ENCODE data around the gene B3GNT7.

The B3GNT7 gene

GRCh38 chr2:231410293-231411004, 14.9 kb downstream of the B3GNT7 start:
- Histone ChIP-seq H3K9me2 (replicated peaks; ENCODE audit: insufficient read depth, low read length) (no peaks in the 10 kb centered on the region), H3K4me3 (ENCODE audit: insufficient read depth, low read length, poor library complexity, severe bottlenecking) (no peak overlapping the region), H3F3A (ENCODE audit: insufficient read depth) (peaks cover 13% of the 10 kb centered on the region; the same call in 1 of the 2 replicates), H3K4me2 (ENCODE audit: low read depth, low read length, poor library complexity, severe bottlenecking) (no peak overlapping the region), H3K27ac (ENCODE audit: low read depth, low read length) (no peak overlapping the region), H2AFZ (ENCODE audit: low read depth, low read length, severe bottlenecking) (no peak overlapping the region), H3K9me3 (ENCODE audit: insufficient read depth, low read length) (peaks cover 4% of the 10 kb centered on the region; the same call in 1 of the 2 replicates), H3K36me3 (ENCODE audit: low read length) (no peaks in the 10 kb centered on the region; the same call in 1 of the 2 replicates), H3K9ac (ENCODE audit: low read length) (no peak overlapping the region), H4K20me1 (ENCODE audit: low read depth, low read length) (no peaks in the 10 kb centered on the region), H3K27me3 (ENCODE audit: low read length) (no peaks in the 10 kb centered on the region), H3K79me2 (ENCODE audit: insufficient read depth, low read length) (no peaks in the 10 kb centered on the region)
- no peak for TF ChIP-seq EZH2phosphoT487 (conservative IDR thresholded peaks at IDR 0.05; ENCODE audit: low read length)
- peak; percentile 21 for TF ChIP-seq CTCF (IDR thresholded peaks at IDR 0.05; ENCODE audit: insufficient read depth, low read length, poor library complexity, severe bottlenecking)

DNA sequence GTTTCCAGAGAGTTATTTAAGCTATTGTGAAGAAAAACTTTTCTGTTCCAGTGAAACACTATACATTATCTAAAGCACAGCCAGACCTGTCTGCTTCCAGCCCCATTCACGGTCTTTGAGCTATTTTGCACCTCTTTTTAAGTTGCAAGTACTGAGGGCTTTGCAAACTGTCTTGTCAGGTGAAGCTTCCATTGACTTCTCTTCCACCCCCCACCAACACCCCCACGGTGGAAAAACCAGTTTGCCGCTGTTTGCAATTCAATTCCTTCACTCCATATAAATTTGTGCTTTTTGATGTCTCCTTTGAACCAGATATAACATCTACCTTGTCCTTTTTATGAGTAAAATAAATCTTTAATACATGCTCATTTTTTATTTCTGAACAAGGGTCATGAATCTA, 15.7 kb downstream of the B3GNT7 start:
- no peaks in the 10 kb centered on the region for H3K79me2 ChIP-seq (ENCODE audit: insufficient read depth, low read length)
- H3K27me3 ChIP-seq (ENCODE audit: low read length) = no peaks in the 10 kb centered on the region
- H3K9ac ChIP-seq (ENCODE audit: low read length) = no peak overlapping the region
- H3K27ac ChIP-seq (ENCODE audit: low read depth, low read length) = no peak overlapping the region
- no peak overlapping the region for H3K4me2 ChIP-seq (ENCODE audit: low read depth, low read length, poor library complexity, severe bottlenecking)
- TF ChIP-seq EZH2phosphoT487 (conservative IDR thresholded peaks at IDR 0.05; ENCODE audit: low read length) (no peak), CTCF (IDR thresholded peaks at IDR 0.05; ENCODE audit: insufficient read depth, low read length, poor library complexity, severe bottlenecking) (no peak)
- H2AFZ ChIP-seq (ENCODE audit: low read depth, low read length, severe bottlenecking) = no peak overlapping the region
- H4K20me1 ChIP-seq (ENCODE audit: low read depth, low read length) = no peaks in the 10 kb centered on the region
- H3K4me3 ChIP-seq (ENCODE audit: insufficient read depth, low read length, poor library complexity, severe bottlenecking) = no peak overlapping the region
- H3K9me3 ChIP-seq (ENCODE audit: insufficient read depth, low read length) = peaks cover 4% of the 10 kb centered on the region; the same call in 1 of the 2 replicates
- no peaks in the 10 kb centered on the region for H3K9me2 ChIP-seq (replicated peaks; ENCODE audit: insufficient read depth, low read length)
- H3K36me3 ChIP-seq (ENCODE audit: low read length) = no peaks in the 10 kb centered on the region; the same call in 1 of the 2 replicates
- peaks cover 13% of the 10 kb centered on the region; the same call in 1 of the 2 replicates for H3F3A ChIP-seq (ENCODE audit: insufficient read depth)

GRCh38 chr2:231411831-231412617, 16.5 kb downstream of the B3GNT7 start:
- H3K36me3 ChIP-seq (ENCODE audit: low read length) = no peaks in the 10 kb centered on the region; the same call in 1 of the 2 replicates
- H3K9me2 ChIP-seq (replicated peaks; ENCODE audit: insufficient read depth, low read length) = no peaks in the 10 kb centered on the region
- H3K9me3 ChIP-seq (ENCODE audit: insufficient read depth, low read length) = peaks cover 4% of the 10 kb centered on the region; the same call in 1 of the 2 replicates
- H3K9ac ChIP-seq (ENCODE audit: low read length) = peak overlapping the region; percentile 32; the same call in 1 of the 2 replicates
- no peaks in the 10 kb centered on the region for H4K20me1 ChIP-seq (ENCODE audit: low read depth, low read length)
- H3K4me3 ChIP-seq (ENCODE audit: insufficient read depth, low read length, poor library complexity, severe bottlenecking) = no peak overlapping the region
- H3F3A ChIP-seq (ENCODE audit: insufficient read depth) = peaks cover 13% of the 10 kb centered on the region; the same call in 1 of the 2 replicates
- no peaks in the 10 kb centered on the region for H3K79me2 ChIP-seq (ENCODE audit: insufficient read depth, low read length)
- no peak overlapping the region for H2AFZ ChIP-seq (ENCODE audit: low read depth, low read length, severe bottlenecking)
- TF ChIP-seq CTCF (IDR thresholded peaks at IDR 0.05; ENCODE audit: insufficient read depth, low read length, poor library complexity, severe bottlenecking) (peak; percentile 65), EZH2phosphoT487 (conservative IDR thresholded peaks at IDR 0.05; ENCODE audit: low read length) (no peak)
- H3K27ac ChIP-seq (ENCODE audit: low read depth, low read length) = no peak overlapping the region
- peak overlapping the region; percentile 46 for H3K4me2 ChIP-seq (ENCODE audit: low read depth, low read length, poor library complexity, severe bottlenecking)
- no peaks in the 10 kb centered on the region for H3K27me3 ChIP-seq (ENCODE audit: low read length)
